ENCODE results near the gene CREBBP.

DNA sequence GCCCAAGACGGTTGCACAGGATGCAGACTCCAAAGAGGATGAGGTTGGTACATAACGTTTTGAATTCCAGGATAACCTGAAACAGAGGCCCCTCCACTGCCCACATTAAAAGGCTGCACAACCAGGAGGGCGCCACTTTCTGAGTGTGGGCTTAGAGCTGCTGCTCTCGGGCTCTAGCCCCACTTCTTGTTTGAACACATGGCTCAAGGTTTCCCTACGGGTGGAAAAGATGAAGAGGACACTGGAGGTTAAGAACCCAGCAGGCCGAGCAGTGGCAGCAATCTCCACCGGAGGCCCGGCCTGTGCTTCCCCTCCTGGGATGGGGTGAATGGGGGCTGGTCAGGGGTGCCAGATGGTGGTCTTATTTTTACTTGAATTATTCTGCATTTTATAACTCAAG lies 155.2 kb downstream of the CREBBP start:
- TF ChIP-seq, protein P1, sequence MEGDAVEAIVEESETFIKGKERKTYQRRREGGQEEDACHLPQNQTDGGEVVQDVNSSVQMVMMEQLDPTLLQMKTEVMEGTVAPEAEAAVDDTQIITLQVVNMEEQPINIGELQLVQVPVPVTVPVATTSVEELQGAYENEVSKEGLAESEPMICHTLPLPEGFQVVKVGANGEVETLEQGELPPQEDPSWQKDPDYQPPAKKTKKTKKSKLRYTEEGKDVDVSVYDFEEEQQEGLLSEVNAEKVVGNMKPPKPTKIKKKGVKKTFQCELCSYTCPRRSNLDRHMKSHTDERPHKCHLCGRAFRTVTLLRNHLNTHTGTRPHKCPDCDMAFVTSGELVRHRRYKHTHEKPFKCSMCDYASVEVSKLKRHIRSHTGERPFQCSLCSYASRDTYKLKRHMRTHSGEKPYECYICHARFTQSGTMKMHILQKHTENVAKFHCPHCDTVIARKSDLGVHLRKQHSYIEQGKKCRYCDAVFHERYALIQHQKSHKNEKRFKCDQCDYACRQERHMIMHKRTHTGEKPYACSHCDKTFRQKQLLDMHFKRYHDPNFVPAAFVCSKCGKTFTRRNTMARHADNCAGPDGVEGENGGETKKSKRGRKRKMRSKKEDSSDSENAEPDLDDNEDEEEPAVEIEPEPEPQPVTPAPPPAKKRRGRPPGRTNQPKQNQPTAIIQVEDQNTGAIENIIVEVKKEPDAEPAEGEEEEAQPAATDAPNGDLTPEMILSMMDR (conservative IDR thresholded peaks at IDR 0.05; ENCODE audit: low read depth in 2 of 2) = no peak
- TF ChIP-seq POLR2AphosphoS5 (IDR thresholded peaks at IDR 0.05; ENCODE audit: low read depth) (no peak), CREB1 (CRISPR knock-in tag; IDR thresholded peaks at IDR 0.05; ENCODE audit: low read depth) (no peak)
